ENCODE data around the gene SEMA6A. TPM values are rescaled to one million over a fixed set of nuclear protein-coding genes. Genes with fewer than 3 reads are reported as not detected.

The SEMA6A gene
- total RNA-seq, 1 experiment from 2014 or later = 18.3 TPM

DNA sequence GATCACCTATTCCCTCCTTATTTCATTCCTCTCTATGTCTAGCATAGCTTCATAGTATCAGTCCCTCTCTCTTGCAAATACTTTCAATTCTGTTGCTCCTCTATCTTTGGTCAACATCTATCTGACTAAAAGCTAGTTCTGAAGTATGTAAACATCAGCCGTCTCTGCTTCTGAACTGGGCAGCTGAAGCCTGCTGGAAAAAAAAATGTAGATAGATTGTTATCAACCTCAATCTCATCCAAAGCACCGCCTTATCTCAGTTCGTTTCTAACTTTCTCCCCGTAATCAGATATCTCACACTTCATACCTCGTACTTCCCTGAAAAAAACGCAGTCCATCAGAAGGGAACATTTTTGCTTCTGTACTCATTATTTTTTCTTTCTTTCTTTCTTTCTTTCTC, 4.5 kb upstream of the SEMA6A start:
- peaks cover 10% of the 10 kb centered on the region for H3K36me3 Mint-ChIP-seq (ENCODE audit: insufficient read depth, unreplicated experiment)
- peaks cover 28% of the 10 kb centered on the region for H3K4me1 Mint-ChIP-seq (ENCODE audit: low read depth, unreplicated experiment)
- DNase-seq = peak; percentile 42 to 47
- no peak for TF ChIP-seq CTCF (IDR thresholded peaks at IDR 0.05; ENCODE audit: insufficient read depth in 1 of 2, low read depth in 1 of 2, low read length in 1 of 2, severe bottlenecking in 1 of 2, unreplicated experiment in 1 of 2)
- Histone ChIP-seq H3K36me3 (ENCODE audit: control insufficient read depth, insufficient read depth, low read length) (no peaks in the 10 kb centered on the region), H3K27me3 (replicated peaks; ENCODE audit: control insufficient read depth, insufficient read depth, low read length) (no peaks in the 10 kb centered on the region), H3K4me3 (ENCODE audit: low read depth, low read length) (no peak overlapping the region), H3K9me3 (no peaks in the 10 kb centered on the region), H3K4me1 (peaks cover 23% of the 10 kb centered on the region)
- ChIA-PET CTCF (interaction anchor here (0.6 kb wide), 1 partner anchor 193 kb away, joined by 3 read pairs; no protein-coding TSS in a partner anchor), POLR2A (no interaction called here)
- H3K4me3 Mint-ChIP-seq (ENCODE audit: unreplicated experiment) = peak overlapping the region; percentile 34
- H3K27me3 Mint-ChIP-seq (ENCODE audit: insufficient read depth, unreplicated experiment) = peaks cover 7% of the 10 kb centered on the region
- no TSS peak for BruUV-seq (replicated peaks)
- intact Hi-C loops (cut with micrococcal nuclease; ENCODE audit: unreplicated experiment) = loop anchor here (5.0 kb wide), 2 partner anchors 78 to 283 kb away; no protein-coding TSS in a partner anchor
- H3K27ac Mint-ChIP-seq (ENCODE audit: unreplicated experiment) = peak overlapping the region; percentile 28
- H3K9me3 Mint-ChIP-seq (ENCODE audit: unreplicated experiment) = no peaks in the 10 kb centered on the region

GRCh38 chr5:116578676-116579075, 4.1 kb upstream of the SEMA6A start:
- H3K4me1 Mint-ChIP-seq (ENCODE audit: low read depth, unreplicated experiment) = peaks cover 28% of the 10 kb centered on the region
- H3K9me3 Mint-ChIP-seq (ENCODE audit: unreplicated experiment) = no peaks in the 10 kb centered on the region
- no TSS peak for BruUV-seq (replicated peaks)
- H3K27me3 ChIP-seq (replicated peaks; ENCODE audit: control insufficient read depth, insufficient read depth, low read length) = no peaks in the 10 kb centered on the region
- peak overlapping the region; percentile 28 for H3K27ac Mint-ChIP-seq (ENCODE audit: unreplicated experiment)
- no peaks in the 10 kb centered on the region for H3K9me3 ChIP-seq
- peak overlapping the region; percentile 34 for H3K4me3 Mint-ChIP-seq (ENCODE audit: unreplicated experiment)
- TF ChIP-seq CTCF (IDR thresholded peaks at IDR 0.05; ENCODE audit: insufficient read depth in 1 of 2, low read depth in 1 of 2, low read length in 1 of 2, severe bottlenecking in 1 of 2, unreplicated experiment in 1 of 2) = no peak
- peaks cover 12% of the 10 kb centered on the region for H3K36me3 Mint-ChIP-seq (ENCODE audit: insufficient read depth, unreplicated experiment)
- POLR2A ChIA-PET = no interaction called here
- intact Hi-C loops (cut with micrococcal nuclease; ENCODE audit: unreplicated experiment) = loop anchor here (5.0 kb wide), 2 partner anchors 79 to 284 kb away; no protein-coding TSS in a partner anchor
- H3K4me1 ChIP-seq = peaks cover 23% of the 10 kb centered on the region
- H3K36me3 ChIP-seq (ENCODE audit: control insufficient read depth, insufficient read depth, low read length) = no peaks in the 10 kb centered on the region
- DNase-seq = no peak
- H3K27me3 Mint-ChIP-seq (ENCODE audit: insufficient read depth, unreplicated experiment) = peaks cover 5% of the 10 kb centered on the region
- H3K4me3 ChIP-seq (ENCODE audit: low read depth, low read length) = no peak overlapping the region
- CTCF ChIA-PET = no interaction called here

DNA sequence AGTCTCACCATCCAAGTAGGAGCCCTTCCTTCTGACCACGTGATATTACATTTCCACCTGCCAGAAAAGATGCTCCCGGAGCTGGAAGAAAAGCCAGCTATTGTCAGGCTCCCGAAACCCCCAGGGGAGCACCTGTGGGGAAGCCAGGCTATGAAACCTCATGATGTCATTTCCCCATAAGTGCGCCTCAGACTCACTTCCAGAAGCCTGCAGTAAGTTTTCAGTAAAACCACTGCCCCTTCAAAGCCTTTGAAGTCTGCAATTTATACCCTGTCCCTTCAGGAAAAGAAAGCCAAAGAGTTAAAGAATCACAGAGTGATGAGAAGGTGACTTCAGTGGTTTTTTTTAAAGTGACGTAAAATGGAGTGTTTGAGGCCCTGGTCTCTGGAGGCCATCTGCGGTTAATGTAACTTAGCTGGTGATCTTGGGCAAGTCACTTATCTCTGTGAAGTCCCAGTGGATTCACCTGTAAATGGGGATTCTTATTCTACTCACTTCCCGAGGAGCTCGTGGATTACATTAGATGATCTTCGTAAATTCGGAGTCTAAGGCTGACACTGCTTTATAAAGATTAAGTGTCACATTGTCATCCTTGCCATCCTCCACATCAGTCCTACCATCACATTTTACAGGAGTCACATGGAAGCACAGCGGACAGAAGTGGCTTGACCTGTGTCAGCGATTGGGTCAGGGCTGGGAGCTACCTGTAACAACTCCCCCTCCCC, 2.6 kb upstream of the SEMA6A start:
- Histone ChIP-seq H3K4me3 (ENCODE audit: low read depth, low read length) (no peak overlapping the region), H3K36me3 (ENCODE audit: control insufficient read depth, insufficient read depth, low read length) (no peaks in the 10 kb centered on the region), H3K27me3 (replicated peaks; ENCODE audit: control insufficient read depth, insufficient read depth, low read length) (no peaks in the 10 kb centered on the region; the same call in 1 of the 2 replicates), H3K4me1 (peaks cover 23% of the 10 kb centered on the region), H3K9me3 (no peaks in the 10 kb centered on the region)
- H3K27ac Mint-ChIP-seq (ENCODE audit: unreplicated experiment) = no peak overlapping the region
- BruUV-seq (replicated peaks) = no TSS peak
- H3K4me3 Mint-ChIP-seq (ENCODE audit: unreplicated experiment) = no peak overlapping the region
- peaks cover 28% of the 10 kb centered on the region for H3K4me1 Mint-ChIP-seq (ENCODE audit: low read depth, unreplicated experiment)
- no peaks in the 10 kb centered on the region for H3K9me3 Mint-ChIP-seq (ENCODE audit: unreplicated experiment)
- ChIA-PET POLR2A (no interaction called here), CTCF (no interaction called here)
- H3K27me3 Mint-ChIP-seq (ENCODE audit: insufficient read depth, unreplicated experiment) = peaks cover 2% of the 10 kb centered on the region
- intact Hi-C loops (cut with micrococcal nuclease; ENCODE audit: unreplicated experiment) = loop anchor here (5.0 kb wide), 2 partner anchors 80 to 285 kb away; no protein-coding TSS in a partner anchor
- DNase-seq = no peak
- H3K36me3 Mint-ChIP-seq (ENCODE audit: insufficient read depth, unreplicated experiment) = peaks cover 19% of the 10 kb centered on the region
- no peak for TF ChIP-seq CTCF (IDR thresholded peaks at IDR 0.05; ENCODE audit: insufficient read depth in 1 of 2, low read depth in 1 of 2, low read length in 1 of 2, severe bottlenecking in 1 of 2, unreplicated experiment in 1 of 2)
